Lung (tissue), 12 donors: Measurements from ENCODE around the gene DDHD1. TPM values are rescaled to one million over a fixed set of nuclear protein-coding genes. Genes with fewer than 3 reads are reported as not detected.
A peak's percentile ranks its signal among the peaks of the same experiment; 100 is the strongest.

Source experiments
- ATAC-seq: fragments of 200-7000 bp; cut with Tn5 transposase; one replicate; pipeline ENCODE4 v1.9.1; 2020; ENCODE audit warnings: moderate number of reproducible peaks; ENCODE audit not compliant: insufficient read depth, low FRiP score
- DNase-seq, 3 donors: peaks; one replicate each; pipeline ENCODE4 v3.0.0-alpha.2; 2013 to 2017
- H3K27ac ChIP-seq, 2 donors: one replicate each; pipeline ENCODE4 v1.5.1; 2013; ENCODE audit warnings: mild to moderate bottlenecking in 2 of 2, moderate library complexity in 2 of 2, control low read depth in 1 of 2, inconsistent platforms in 1 of 2, low read depth in 1 of 2, low read length in 1 of 2
- H3K27me3 ChIP-seq, 3 donors: one replicate each; pipeline ENCODE4 v1.5.1; 2013; ENCODE audit warnings: low read length in 2 of 3; ENCODE audit not compliant: control insufficient read depth in 3 of 3, insufficient read depth in 3 of 3
- H3K36me3 ChIP-seq, 4 donors: one replicate each; pipeline ENCODE4 v1.5.1; 2013; ENCODE audit warnings: low read length in 4 of 4, mild to moderate bottlenecking in 1 of 4, moderate library complexity in 1 of 4; ENCODE audit not compliant: control insufficient read depth in 4 of 4, insufficient read depth in 4 of 4
- H3K4me1 ChIP-seq, 5 donors: one replicate each; pipeline ENCODE4 v1.5.1; 2013; ENCODE audit warnings: low read length in 5 of 5, mild to moderate bottlenecking in 2 of 5, moderate library complexity in 1 of 5; ENCODE audit not compliant: control insufficient read depth in 5 of 5, insufficient read depth in 5 of 5
- H3K4me3 ChIP-seq: one replicate; pipeline ENCODE4 v1.5.1; 2013; ENCODE audit warnings: mild to moderate bottlenecking, control low read depth, moderate library complexity
- H3K9ac ChIP-seq, 2 donors: one replicate each; pipeline ENCODE4 v1.5.1; 2013; ENCODE audit warnings: low read length in 2 of 2, control low read depth in 1 of 2; ENCODE audit not compliant: insufficient read depth in 1 of 2
- H3K9me3 ChIP-seq, 4 donors: one replicate each; pipeline ENCODE4 v1.5.1; 2013; ENCODE audit warnings: low read length in 3 of 4, mild to moderate bottlenecking in 1 of 4, moderate library complexity in 1 of 4; ENCODE audit not compliant: control insufficient read depth in 4 of 4, insufficient read depth in 3 of 4
- CTCF ChIP-seq: IDR thresholded peaks from 2 replicates; pipeline ENCODE4 v1.5.1; 2012; ENCODE audit warnings: mild to moderate bottlenecking; ENCODE audit errors: control extremely low read depth, extremely low read depth
- WGBS, 2 donors: extraction: QIAGEN DNeasy Blood & Tissue Kit; methylation state at CpG; one replicate each; pipeline ENCODE4 v1.1.7; 2013; 5-methylcytosine and 5-hydroxymethylcytosine counted together
- polyA plus RNA-seq, 2 donors: library from polyadenylated mRNA; stranded (reverse); fragments of 200-250 nt; gene quantifications; one replicate each; pipeline ENCODE4 v1.2.1, GENCODE V29; 2013
- total RNA-seq, 2 donors: library from RNA; depleted of rRNA in 1 of 2; stranded (reverse); fragments of >200 nt in 1 of 2; gene quantifications; one replicate each; pipeline ENCODE4 v1.2.1, GENCODE V29; 2014 to 2021
- donor health status: control.
- donor health status: control.
- donor health status: Bipolar disorder and iron deficiency.
- donor health status: healthy.
- donor health status: DM: yes; HTN: yes; CAD: no.

DDHD1 gene
- total and polyA plus RNA-seq, 4 donors = 3.6 to 38.0 (median 9.9) TPM

GRCh38 chr14:53034688-53035230 is 118.4 kb downstream of the DDHD1 start:
- H3K9ac ChIP-seq = no peak overlapping the region
- no peak for TF ChIP-seq CTCF
- peaks cover 0 to 36% (median 9%) of the 10 kb centered on the region in 5 donors for H3K4me1 ChIP-seq
- peaks cover 0 to 5% (median 3%) of the 10 kb centered on the region in 4 donors for H3K36me3 ChIP-seq
- 97 to 99% methylated on average over 3 of the region's 3 CpGs for WGBS, 2 donors
- H3K27me3 ChIP-seq = no peaks in the 10 kb centered on the region
- H3K9me3 ChIP-seq = no peaks in the 10 kb centered on the region
- H3K4me3 ChIP-seq = no peak overlapping the region
- no peak overlapping the region for H3K27ac ChIP-seq
- DNase-seq (peak in 1 of 3 donors; percentile 60), ATAC-seq (no peak)

DNA sequence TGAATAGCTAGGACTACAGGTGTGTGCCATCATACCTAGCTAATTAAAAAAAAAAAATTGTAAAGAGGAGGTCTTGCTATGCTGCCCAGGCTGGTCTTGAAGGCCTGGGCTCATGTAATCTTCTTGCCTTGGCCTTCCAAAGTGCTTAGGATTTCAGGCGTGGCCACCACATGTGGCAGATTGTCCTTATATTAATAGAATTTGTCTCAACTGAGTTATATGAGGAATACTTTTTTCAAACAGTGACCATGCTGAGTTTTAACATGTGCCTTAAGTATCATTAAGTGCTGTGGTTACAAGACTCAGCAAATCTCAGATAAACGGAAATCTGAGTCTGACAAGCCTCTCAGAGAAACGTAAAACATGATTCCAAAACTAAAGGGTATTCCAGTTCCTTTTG is 119.1 kb downstream of the DDHD1 start:
- peaks cover 0 to 36% (median 9%) of the 10 kb centered on the region in 5 donors for H3K4me1 ChIP-seq
- H3K27ac ChIP-seq = no peak overlapping the region
- H3K9me3 ChIP-seq = no peaks in the 10 kb centered on the region
- ATAC-seq (no peak), DNase-seq (no peak)
- WGBS, 2 donors = 82 to 83% methylated on average over 3 of the region's 3 CpGs
- no peaks in the 10 kb centered on the region for H3K27me3 ChIP-seq
- H3K4me3 ChIP-seq = no peak overlapping the region
- TF ChIP-seq CTCF = no peak
- no peak overlapping the region for H3K9ac ChIP-seq
- peaks cover 0 to 5% (median 3%) of the 10 kb centered on the region in 4 donors for H3K36me3 ChIP-seq

DNA sequence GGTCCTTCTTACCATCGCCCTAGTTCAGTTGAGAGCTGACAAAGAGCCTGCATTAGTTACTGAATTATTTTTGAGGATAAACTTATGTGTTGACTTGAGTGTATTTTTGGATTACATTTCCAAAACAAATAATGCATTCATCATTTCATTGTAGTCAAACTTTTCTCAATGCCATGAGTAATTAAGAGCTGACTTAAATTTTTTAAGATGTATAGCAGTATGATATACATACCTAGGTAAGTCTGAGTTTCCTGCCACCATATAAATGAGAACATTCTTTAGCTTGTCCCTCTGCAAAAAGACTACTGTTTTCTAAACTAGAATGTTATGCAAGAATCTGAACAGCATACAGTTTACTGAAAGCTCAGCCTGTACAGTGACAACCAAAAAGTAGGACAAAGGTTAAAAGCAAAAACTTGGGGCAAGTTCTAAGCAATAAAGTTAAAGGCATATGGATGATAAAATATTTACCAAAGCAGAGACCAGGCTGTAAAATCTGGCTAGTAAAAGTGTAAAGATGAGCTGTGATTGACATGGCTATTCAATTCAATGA is 120.2 kb downstream of the DDHD1 start:
- Histone ChIP-seq H3K27ac (no peak overlapping the region), H3K4me1 (peaks cover 0 to 36% (median 9%) of the 10 kb centered on the region in 5 donors), H3K9me3 (no peaks in the 10 kb centered on the region), H3K9ac (no peak overlapping the region), H3K27me3 (no peaks in the 10 kb centered on the region), H3K36me3 (peaks cover 0 to 5% (median 2%) of the 10 kb centered on the region in 4 donors), H3K4me3 (no peak overlapping the region)
- TF ChIP-seq CTCF = no peak
- WGBS, 2 donors = 76 to 79% methylated on average over 1 of the region's 1 CpG
- no peak for ATAC-seq
- peak in 2 of 3 donors; percentile 69 to 70 for DNase-seq
